Measurements from ENCODE around the gene HINT2.

The HINT2 gene

GRCh38 chr9:35813434-35814105 is 1.3 kb downstream of the HINT2 start:
- TF ChIP-seq CTCF (IDR thresholded peaks at IDR 0.05; ENCODE audit: poor library complexity, severe bottlenecking): peak; percentile 30
- Histone ChIP-seq H3K4me1 (ENCODE audit: insufficient read depth, poor library complexity, severe bottlenecking) (no peaks in the 10 kb centered on the region), H3K36me3 (ENCODE audit: low read depth) (no peaks in the 10 kb centered on the region; the same call in 1 of the 2 replicates), H3K27me3 (ENCODE audit: insufficient read depth, poor library complexity, severe bottlenecking) (no peaks in the 10 kb centered on the region), H3K27ac (ENCODE audit: poor library complexity, severe bottlenecking) (peak overlapping the region; percentile 81), H3K9me3 (ENCODE audit: severe bottlenecking) (no peaks in the 10 kb centered on the region), H3K4me3 (ENCODE audit: severe bottlenecking) (peak overlapping the region; percentile 82)
- DNase-seq (ENCODE audit: low spot score): no peak
- no peak for ATAC-seq (ENCODE audit: low read depth)

GRCh38 chr9:35812025-35812602 is 2.7 kb downstream of the HINT2 start, which contains the start of gene SPAG8:
TSS of gene SPAG8 (minus strand) at chr9:35812262. CDS start at chr9:35812147, 115 bp downstream.
- TF ChIP-seq CTCF (IDR thresholded peaks at IDR 0.05; ENCODE audit: poor library complexity, severe bottlenecking): no peak
- Histone ChIP-seq H3K36me3 (ENCODE audit: low read depth) (no peaks in the 10 kb centered on the region; the same call in 1 of the 2 replicates), H3K4me3 (ENCODE audit: severe bottlenecking) (peak within 1 kb of the TSS; percentile 36), H3K4me1 (ENCODE audit: insufficient read depth, poor library complexity, severe bottlenecking) (no peaks in the 10 kb centered on the region), H3K27ac (ENCODE audit: poor library complexity, severe bottlenecking) (peak within 1 kb of the TSS; percentile 5), H3K27me3 (ENCODE audit: insufficient read depth, poor library complexity, severe bottlenecking) (no peaks in the 10 kb centered on the region), H3K9me3 (ENCODE audit: severe bottlenecking) (no peaks in the 10 kb centered on the region)
- DNase-seq (ENCODE audit: low spot score) (peak; percentile 96), ATAC-seq (ENCODE audit: low read depth) (peak; percentile 69)

GRCh38 chr9:35811381-35812024 is 3.3 kb downstream of the HINT2 start:
- H3K27ac ChIP-seq (ENCODE audit: poor library complexity, severe bottlenecking): no peak overlapping the region
- peak; percentile 31 for DNase-seq (ENCODE audit: low spot score)
- peak overlapping the region; percentile 36 for H3K4me3 ChIP-seq (ENCODE audit: severe bottlenecking)
- no peaks in the 10 kb centered on the region for H3K9me3 ChIP-seq (ENCODE audit: severe bottlenecking)
- no peaks in the 10 kb centered on the region for H3K27me3 ChIP-seq (ENCODE audit: insufficient read depth, poor library complexity, severe bottlenecking)
- no peaks in the 10 kb centered on the region for H3K4me1 ChIP-seq (ENCODE audit: insufficient read depth, poor library complexity, severe bottlenecking)
- TF ChIP-seq CTCF (IDR thresholded peaks at IDR 0.05; ENCODE audit: poor library complexity, severe bottlenecking): no peak
- ATAC-seq (ENCODE audit: low read depth): no peak
- H3K36me3 ChIP-seq (ENCODE audit: low read depth): no peaks in the 10 kb centered on the region; the same call in 1 of the 2 replicates

GRCh38 chr9:35810122-35810521 is 4.7 kb downstream of the HINT2 start:
- DNase-seq (ENCODE audit: low spot score): peak; percentile 33
- no peak for TF ChIP-seq CTCF (IDR thresholded peaks at IDR 0.05; ENCODE audit: poor library complexity, severe bottlenecking)

More at GRCh38 chr9:35810122-35810521, 4.7 kb downstream of the HINT2 start:
- Histone ChIP-seq H3K4me1 (ENCODE audit: insufficient read depth, poor library complexity, severe bottlenecking) (no peaks in the 10 kb centered on the region), H3K36me3 (ENCODE audit: low read depth) (no peaks in the 10 kb centered on the region; the same call in 1 of the 2 replicates), H3K27ac (ENCODE audit: poor library complexity, severe bottlenecking) (no peak overlapping the region), H3K9me3 (ENCODE audit: severe bottlenecking) (no peaks in the 10 kb centered on the region), H3K27me3 (ENCODE audit: insufficient read depth, poor library complexity, severe bottlenecking) (no peaks in the 10 kb centered on the region), H3K4me3 (ENCODE audit: severe bottlenecking) (no peak overlapping the region)
- no peak for ATAC-seq (ENCODE audit: low read depth)

Measured in RWPE2 (cell line).